ENCODE results near the gene VPS9D1. TPM values are rescaled to one million over a fixed set of nuclear protein-coding genes. Genes with fewer than 3 reads are reported as not detected.
"Not testable (repeated sequence)": the region's sequence is repeated elsewhere in the genome, so short reads cannot be mapped to it uniquely, and the experiment has no call there.

Gene VPS9D1
- total RNA-seq, 1 donor from 2014 or later = 12.6 TPM

GRCh38 chr16:89678258-89678657 is 42.4 kb downstream of the VPS9D1 start:
- intact Hi-C loops (cut with micrococcal nuclease) = no loop called here
- H3K9me3 ChIP-seq (replicated peaks) = peaks cover 9% of the 10 kb centered on the region
- H3K4me1 ChIP-seq = no peaks in the 10 kb centered on the region
- no peaks in the 10 kb centered on the region for H3K27me3 ChIP-seq (ENCODE audit: low read depth)
- no peak for DNase-seq
- TF ChIP-seq, protein P1, sequence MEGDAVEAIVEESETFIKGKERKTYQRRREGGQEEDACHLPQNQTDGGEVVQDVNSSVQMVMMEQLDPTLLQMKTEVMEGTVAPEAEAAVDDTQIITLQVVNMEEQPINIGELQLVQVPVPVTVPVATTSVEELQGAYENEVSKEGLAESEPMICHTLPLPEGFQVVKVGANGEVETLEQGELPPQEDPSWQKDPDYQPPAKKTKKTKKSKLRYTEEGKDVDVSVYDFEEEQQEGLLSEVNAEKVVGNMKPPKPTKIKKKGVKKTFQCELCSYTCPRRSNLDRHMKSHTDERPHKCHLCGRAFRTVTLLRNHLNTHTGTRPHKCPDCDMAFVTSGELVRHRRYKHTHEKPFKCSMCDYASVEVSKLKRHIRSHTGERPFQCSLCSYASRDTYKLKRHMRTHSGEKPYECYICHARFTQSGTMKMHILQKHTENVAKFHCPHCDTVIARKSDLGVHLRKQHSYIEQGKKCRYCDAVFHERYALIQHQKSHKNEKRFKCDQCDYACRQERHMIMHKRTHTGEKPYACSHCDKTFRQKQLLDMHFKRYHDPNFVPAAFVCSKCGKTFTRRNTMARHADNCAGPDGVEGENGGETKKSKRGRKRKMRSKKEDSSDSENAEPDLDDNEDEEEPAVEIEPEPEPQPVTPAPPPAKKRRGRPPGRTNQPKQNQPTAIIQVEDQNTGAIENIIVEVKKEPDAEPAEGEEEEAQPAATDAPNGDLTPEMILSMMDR (IDR thresholded peaks at IDR 0.05; ENCODE audit: borderline replicate concordance) = no peak
- no peak overlapping the region for H3K4me3 ChIP-seq
- H3K36me3 ChIP-seq = no peaks in the 10 kb centered on the region
- H3K27ac ChIP-seq (replicated peaks) = no peak overlapping the region

GRCh38 chr16:89672177-89672941 is 48.3 kb downstream of the VPS9D1 start:
- Histone ChIP-seq H3K4me3 (peak overlapping the region; percentile 12), H3K36me3 (no peaks in the 10 kb centered on the region), H3K27ac (replicated peaks) (peak overlapping the region; percentile 62), H3K9me3 (replicated peaks) (no peaks in the 10 kb centered on the region), H3K27me3 (ENCODE audit: low read depth) (no peaks in the 10 kb centered on the region), H3K4me1 (no peaks in the 10 kb centered on the region)
- intact Hi-C loops (cut with micrococcal nuclease) = no loop called here
- TF ChIP-seq, protein P1 (IDR thresholded peaks at IDR 0.05; ENCODE audit: borderline replicate concordance) = no peak
- DNase-seq = no peak

- intact Hi-C loops (cut with micrococcal nuclease); H3K27me3 ChIP-seq (ENCODE audit: low read depth); H3K4me3 ChIP-seq; H3K9me3 ChIP-seq (replicated peaks); H3K4me1 ChIP-seq; H3K27ac ChIP-seq (replicated peaks); DNase-seq; H3K36me3 ChIP-seq: not testable (repeated sequence)
These were observed 49.1 kb downstream of the VPS9D1 start for GRCh38 chr16:89671565-89671964.

DNA sequence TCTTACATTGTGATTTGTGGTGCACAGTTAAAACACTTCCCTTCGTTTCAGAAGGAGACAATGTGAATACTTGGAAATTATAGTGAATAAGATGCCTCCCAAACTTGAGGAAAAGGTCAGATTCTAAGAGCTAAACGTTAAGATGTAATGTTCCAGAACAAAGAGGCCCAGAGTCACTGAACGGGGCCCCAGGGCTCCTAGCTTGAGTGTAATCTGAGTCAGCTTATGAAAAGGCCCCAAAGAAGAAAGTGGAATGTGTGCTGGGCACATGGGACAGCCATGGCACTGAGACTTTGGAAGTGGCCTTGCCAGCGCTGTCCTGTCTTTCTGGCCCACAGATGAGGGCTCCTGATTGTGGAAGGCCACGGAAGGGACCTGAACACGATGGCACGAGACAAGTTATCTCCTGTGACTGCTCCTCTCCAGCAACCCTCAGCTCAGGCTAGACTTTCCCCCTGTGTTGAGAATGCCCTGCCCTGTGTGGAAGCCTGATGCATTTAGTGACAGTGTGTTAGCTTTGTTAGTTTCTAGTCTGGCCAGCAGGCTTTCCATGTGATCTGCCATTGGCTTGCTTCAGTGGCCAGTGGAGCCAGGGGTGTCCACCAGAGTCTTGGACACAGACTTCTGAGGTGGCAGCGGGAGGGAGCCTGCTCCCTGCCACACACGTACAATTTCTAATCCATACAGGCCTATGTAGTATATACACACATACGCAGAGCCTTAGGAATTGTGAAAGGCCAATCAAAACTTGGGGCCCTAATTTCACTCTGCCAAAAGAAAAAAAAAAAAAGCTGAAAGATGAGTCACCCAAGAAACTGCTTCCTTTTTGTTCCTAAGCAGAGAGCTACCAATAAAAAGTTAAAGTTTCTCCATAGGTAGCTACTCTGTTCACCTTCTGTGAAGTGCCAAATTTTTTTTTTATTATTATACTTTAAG is 49.9 kb downstream of the VPS9D1 start:
- Histone ChIP-seq H3K27ac (replicated peaks) (no peak overlapping the region), H3K4me1 (no peaks in the 10 kb centered on the region), H3K9me3 (replicated peaks) (peaks cover 6% of the 10 kb centered on the region), H3K4me3 (no peak overlapping the region), H3K27me3 (ENCODE audit: low read depth) (no peaks in the 10 kb centered on the region), H3K36me3 (no peaks in the 10 kb centered on the region)
- intact Hi-C loops (cut with micrococcal nuclease) = no loop called here
- DNase-seq = no peak
- TF ChIP-seq, protein P1 (IDR thresholded peaks at IDR 0.05; ENCODE audit: borderline replicate concordance) = no peak

- no peak for DNase-seq
- no peaks in the 10 kb centered on the region for H3K36me3 ChIP-seq
- no peaks in the 10 kb centered on the region for H3K4me1 ChIP-seq
- no peak overlapping the region for H3K27ac ChIP-seq (replicated peaks)
- intact Hi-C loops (cut with micrococcal nuclease) = no loop called here
- TF ChIP-seq, protein P1 (IDR thresholded peaks at IDR 0.05; ENCODE audit: borderline replicate concordance) = no peak
- peaks cover 6% of the 10 kb centered on the region for H3K9me3 ChIP-seq (replicated peaks)
- no peak overlapping the region for H3K4me3 ChIP-seq
- no peaks in the 10 kb centered on the region for H3K27me3 ChIP-seq (ENCODE audit: low read depth)
These were observed 50.9 kb downstream of the VPS9D1 start for GRCh38 chr16:89669755-89670154.

All from left ventricle myocardium inferior (tissue), 1 donor.